Gastrocnemius medialis (tissue), 4 donors: ENCODE measurements around the gene TFB2M.
"Not testable (repeated sequence)": the region's sequence is repeated elsewhere in the genome, so short reads cannot be mapped to it uniquely, and the experiment has no call there.

Experiments used
- POLR2A ChIP-seq, 2 donors: fragments of 450-650 bp; IDR thresholded peaks; one replicate each; pipeline ENCODE4 v1.6.1; 2017; ENCODE audit warnings: antibody characterized with exemption in 2 of 2, mild to moderate bottlenecking in 2 of 2, moderate library complexity in 2 of 2
- TF ChIP-seq, protein P1 (sequence below), 5 experiments: fragments of 450-650 bp in 3 of 5; fragments of 200-600 bp in 2 of 5; sonication (generic) in 2 of 5; IDR thresholded peaks in 4 of 5; conservative IDR thresholded peaks in 1 of 5; 1 replicate in 4 of 5; 2 replicates in 1 of 5; pipeline ENCODE4 v1.5.1; 2016 to 2019; ENCODE audit warnings: antibody characterized with exemption in 5 of 5, mild to moderate bottlenecking in 3 of 5, moderate library complexity in 3 of 5

DNA sequence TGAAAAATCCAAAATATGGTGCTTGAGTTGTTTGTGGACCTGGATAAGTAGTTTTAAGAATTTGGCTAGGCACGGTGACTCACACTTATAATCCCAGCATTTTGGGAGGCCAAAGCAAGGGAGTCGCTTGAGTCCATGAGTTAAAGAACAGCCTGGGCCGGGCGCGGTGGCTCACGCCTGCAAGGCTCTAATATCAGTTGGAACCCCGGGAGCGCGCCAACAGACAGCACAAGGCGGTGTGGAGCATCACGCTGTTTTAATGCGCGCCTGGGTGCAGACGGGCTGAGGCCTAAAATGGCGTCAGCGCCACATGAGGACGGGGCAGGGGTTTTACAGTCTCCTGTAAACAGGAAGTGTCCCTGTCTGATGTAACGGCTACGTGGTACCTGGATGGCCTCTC lies 39.2 kb upstream of the TFB2M start:
- TF ChIP-seq, protein P1, sequence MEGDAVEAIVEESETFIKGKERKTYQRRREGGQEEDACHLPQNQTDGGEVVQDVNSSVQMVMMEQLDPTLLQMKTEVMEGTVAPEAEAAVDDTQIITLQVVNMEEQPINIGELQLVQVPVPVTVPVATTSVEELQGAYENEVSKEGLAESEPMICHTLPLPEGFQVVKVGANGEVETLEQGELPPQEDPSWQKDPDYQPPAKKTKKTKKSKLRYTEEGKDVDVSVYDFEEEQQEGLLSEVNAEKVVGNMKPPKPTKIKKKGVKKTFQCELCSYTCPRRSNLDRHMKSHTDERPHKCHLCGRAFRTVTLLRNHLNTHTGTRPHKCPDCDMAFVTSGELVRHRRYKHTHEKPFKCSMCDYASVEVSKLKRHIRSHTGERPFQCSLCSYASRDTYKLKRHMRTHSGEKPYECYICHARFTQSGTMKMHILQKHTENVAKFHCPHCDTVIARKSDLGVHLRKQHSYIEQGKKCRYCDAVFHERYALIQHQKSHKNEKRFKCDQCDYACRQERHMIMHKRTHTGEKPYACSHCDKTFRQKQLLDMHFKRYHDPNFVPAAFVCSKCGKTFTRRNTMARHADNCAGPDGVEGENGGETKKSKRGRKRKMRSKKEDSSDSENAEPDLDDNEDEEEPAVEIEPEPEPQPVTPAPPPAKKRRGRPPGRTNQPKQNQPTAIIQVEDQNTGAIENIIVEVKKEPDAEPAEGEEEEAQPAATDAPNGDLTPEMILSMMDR (IDR thresholded peaks at IDR 0.05 in 4 of 5, conservative IDR thresholded peaks at IDR 0.05 in 1 of 5) = not testable (repeated sequence)
- TF ChIP-seq POLR2A (IDR thresholded peaks at IDR 0.05) = not testable (repeated sequence)
